RWPE2 (cell line): ENCODE results near the gene SEC14L5.

Experiments
- ATAC-seq: fragments of 200-7000 bp; cut with Tn5 transposase; 3 replicates; pipeline ENCODE4 v1.9.1; 2021; ENCODE audit warnings: low read depth
- DNase-seq: peaks from one replicate; pipeline ENCODE4 v3.0.0-alpha.2; 2020; ENCODE audit warnings: low spot score
- H3K27ac ChIP-seq: fragments of 450-650 bp; 2 replicates; pipeline ENCODE4 v1.5.1; 2017; ENCODE audit warnings: mild to moderate bottlenecking; ENCODE audit not compliant: poor library complexity, severe bottlenecking
- H3K27me3 ChIP-seq: fragments of 250-450 bp; sonication (Bioruptor Pico); 2 replicates; pipeline ENCODE4 v1.5.1; 2021; ENCODE audit warnings: mild to moderate bottlenecking, moderate library complexity; ENCODE audit not compliant: insufficient read depth, poor library complexity, severe bottlenecking
- H3K36me3 ChIP-seq: fragments of 250-450 bp; sonication (Bioruptor Pico); 2 replicates; pipeline ENCODE4 v1.5.1; 2020; ENCODE audit warnings: low read depth, mild to moderate bottlenecking, moderate library complexity
- H3K4me1 ChIP-seq: fragments of 250-450 bp; sonication (Bioruptor Pico); 2 replicates; pipeline ENCODE4 v1.5.1; 2021; ENCODE audit warnings: mild to moderate bottlenecking, moderate library complexity; ENCODE audit not compliant: insufficient read depth, poor library complexity, severe bottlenecking
- H3K4me3 ChIP-seq: fragments of 250-450 bp; sonication (Bioruptor Pico); 2 replicates; pipeline ENCODE4 v1.5.1; 2021; ENCODE audit warnings: mild to moderate bottlenecking, moderate library complexity; ENCODE audit not compliant: severe bottlenecking
- H3K9me3 ChIP-seq: fragments of 250-450 bp; sonication (Bioruptor Pico); 2 replicates; pipeline ENCODE4 v1.5.1; 2021; ENCODE audit warnings: mild to moderate bottlenecking, moderate library complexity; ENCODE audit not compliant: severe bottlenecking
- CTCF ChIP-seq: fragments of 450-650 bp; IDR thresholded peaks from one replicate; pipeline ENCODE4 v1.5.1; 2017; ENCODE audit warnings: mild to moderate bottlenecking, moderate library complexity; ENCODE audit not compliant: poor library complexity, severe bottlenecking

Gene SEC14L5

DNA sequence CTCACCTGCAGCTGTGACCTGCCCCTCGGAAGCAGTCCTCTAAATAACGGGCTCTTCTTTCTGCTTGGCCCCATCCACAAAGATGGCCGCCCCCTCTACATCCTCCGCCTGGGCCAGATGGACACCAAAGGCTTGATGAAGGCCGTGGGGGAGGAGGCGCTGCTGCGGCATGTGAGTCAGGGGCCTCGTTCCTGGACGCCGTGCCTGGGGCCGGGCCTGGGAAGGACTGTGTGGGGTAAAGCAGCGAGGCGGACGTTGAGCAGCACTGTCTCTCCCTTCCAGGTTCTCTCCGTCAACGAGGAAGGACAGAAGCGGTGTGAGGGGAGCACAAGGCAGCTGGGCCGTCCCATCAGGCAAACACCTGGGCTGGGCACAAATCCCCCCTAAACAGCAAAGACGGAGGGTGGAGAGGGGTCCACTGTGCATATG, 42.5 kb downstream of the SEC14L5 start:
- Histone ChIP-seq H3K4me1 (no peaks in the 10 kb centered on the region), H3K9me3 (no peaks in the 10 kb centered on the region), H3K36me3 (no peaks in the 10 kb centered on the region), H3K27me3 (peaks cover 2% of the 10 kb centered on the region), H3K27ac (no peak overlapping the region), H3K4me3 (no peak overlapping the region)
- ATAC-seq, result no peak
- no peak for TF ChIP-seq CTCF
- no peak for DNase-seq

GRCh38 chr16:5001571-5001970, 43.4 kb downstream of the SEC14L5 start:
- no peak for DNase-seq
- no peak for ATAC-seq

DNA sequence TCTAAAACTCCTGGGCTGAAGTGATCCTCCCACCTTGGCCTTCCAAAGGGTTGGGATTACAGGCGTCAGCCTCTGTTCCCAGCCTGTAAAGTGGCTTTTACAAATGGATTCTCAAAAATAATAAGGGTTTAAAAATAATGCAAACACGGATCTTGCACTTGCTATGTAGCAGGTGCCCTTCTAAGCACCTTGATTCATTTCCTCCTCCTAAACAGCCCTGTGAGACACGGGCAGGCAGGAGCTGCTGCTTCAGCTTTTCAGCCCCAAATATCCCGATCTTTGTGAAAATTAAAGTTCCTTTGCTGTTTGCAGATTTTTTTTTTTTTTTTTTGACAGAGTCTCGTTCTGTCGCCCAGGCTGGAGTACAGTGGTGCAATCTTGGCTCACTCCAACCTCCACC, 43.9 kb downstream of the SEC14L5 start:
- no peak for DNase-seq
- Histone ChIP-seq H3K4me1 (no peaks in the 10 kb centered on the region), H3K9me3 (no peaks in the 10 kb centered on the region), H3K4me3 (no peak overlapping the region), H3K36me3 (no peaks in the 10 kb centered on the region), H3K27me3 (peaks cover 2% of the 10 kb centered on the region), H3K27ac (no peak overlapping the region)
- no peak for ATAC-seq
- no peak for TF ChIP-seq CTCF

More at GRCh38 chr16:5001571-5001970, 43.4 kb downstream of the SEC14L5 start:
- Histone ChIP-seq H3K4me1 (no peaks in the 10 kb centered on the region), H3K4me3 (no peak overlapping the region), H3K27ac (no peak overlapping the region), H3K36me3 (no peaks in the 10 kb centered on the region), H3K27me3 (peaks cover 2% of the 10 kb centered on the region), H3K9me3 (no peaks in the 10 kb centered on the region)
- no peak for TF ChIP-seq CTCF

- Histone ChIP-seq H3K36me3 (no peaks in the 10 kb centered on the region), H3K4me3 (no peak overlapping the region), H3K4me1 (no peaks in the 10 kb centered on the region), H3K27ac (no peak overlapping the region), H3K9me3 (no peaks in the 10 kb centered on the region), H3K27me3 (peaks cover 2% of the 10 kb centered on the region)
- no peak for ATAC-seq
- no peak for DNase-seq
- TF ChIP-seq CTCF, result no peak
These were observed 44.6 kb downstream of the SEC14L5 start for GRCh38 chr16:5002699-5003143.

- Histone ChIP-seq H3K27me3 (peaks cover 2% of the 10 kb centered on the region), H3K4me1 (no peaks in the 10 kb centered on the region), H3K9me3 (no peaks in the 10 kb centered on the region), H3K27ac (no peak overlapping the region), H3K36me3 (no peaks in the 10 kb centered on the region), H3K4me3 (no peak overlapping the region)
- DNase-seq, result no peak
- no peak for ATAC-seq
- TF ChIP-seq CTCF, result no peak
These were observed 45.1 kb downstream of the SEC14L5 start for GRCh38 chr16:5003211-5003610.
